ENCODE data around the gene MGLL.

MGLL gene

GRCh38 chr3:127741690-127742089, 80.6 kb downstream of the MGLL start:
- Histone ChIP-seq H3K9me3 (ENCODE audit: control insufficient read depth, insufficient read depth, low read length) (no peaks in the 10 kb centered on the region), H3K27me3 (ENCODE audit: control insufficient read depth, insufficient read depth, low read length) (no peaks in the 10 kb centered on the region), H3K4me1 (ENCODE audit: control insufficient read depth, insufficient read depth, low read length) (no peaks in the 10 kb centered on the region), H3K36me3 (ENCODE audit: control insufficient read depth, insufficient read depth, low read length) (no peaks in the 10 kb centered on the region), H3K4me3 (ENCODE audit: low read length) (no peak overlapping the region), H3K27ac (ENCODE audit: low read length) (no peak overlapping the region)
- no CpG with 5 or more reads among the region's 1 CpG for WGBS (ENCODE audit: insufficient coverage, insufficient read length)
- no peak for DNase-seq (ENCODE audit: low read depth, low spot score)

GRCh38 chr3:127741246-127741645, 81.1 kb downstream of the MGLL start:
- no peak for DNase-seq (ENCODE audit: low read depth, low spot score)
- Histone ChIP-seq H3K4me1 (ENCODE audit: control insufficient read depth, insufficient read depth, low read length) (no peaks in the 10 kb centered on the region), H3K27ac (ENCODE audit: low read length) (no peak overlapping the region), H3K9me3 (ENCODE audit: control insufficient read depth, insufficient read depth, low read length) (no peaks in the 10 kb centered on the region), H3K36me3 (ENCODE audit: control insufficient read depth, insufficient read depth, low read length) (no peaks in the 10 kb centered on the region), H3K4me3 (ENCODE audit: low read length) (no peak overlapping the region), H3K27me3 (ENCODE audit: control insufficient read depth, insufficient read depth, low read length) (no peaks in the 10 kb centered on the region)
- no CpG with 5 or more reads among the region's 8 CpGs for WGBS (ENCODE audit: insufficient coverage, insufficient read length)

- Histone ChIP-seq H3K4me3 (ENCODE audit: low read length) (no peak overlapping the region), H3K27me3 (ENCODE audit: control insufficient read depth, insufficient read depth, low read length) (no peaks in the 10 kb centered on the region), H3K9me3 (ENCODE audit: control insufficient read depth, insufficient read depth, low read length) (no peaks in the 10 kb centered on the region), H3K36me3 (ENCODE audit: control insufficient read depth, insufficient read depth, low read length) (no peaks in the 10 kb centered on the region), H3K27ac (ENCODE audit: low read length) (no peak overlapping the region), H3K4me1 (ENCODE audit: control insufficient read depth, insufficient read depth, low read length) (no peaks in the 10 kb centered on the region)
- WGBS (ENCODE audit: insufficient coverage, insufficient read length) = no CpG with 5 or more reads among the region's 20 CpGs
- no peak for DNase-seq (ENCODE audit: low read depth, low spot score)
Measured at GRCh38 chr3:127740136-127740915, 82.0 kb downstream of the MGLL start.

- H3K4me1 ChIP-seq (ENCODE audit: control insufficient read depth, insufficient read depth, low read length) = no peaks in the 10 kb centered on the region
- no CpG with 5 or more reads among the region's 12 CpGs for WGBS (ENCODE audit: insufficient coverage, insufficient read length)
Measured at GRCh38 chr3:127739347-127740135, 82.8 kb downstream of the MGLL start.

GRCh38 chr3:127738192-127738840, 84.0 kb downstream of the MGLL start:
- Histone ChIP-seq H3K27ac (ENCODE audit: low read length) (no peak overlapping the region), H3K4me1 (ENCODE audit: control insufficient read depth, insufficient read depth, low read length) (no peaks in the 10 kb centered on the region), H3K9me3 (ENCODE audit: control insufficient read depth, insufficient read depth, low read length) (no peaks in the 10 kb centered on the region), H3K27me3 (ENCODE audit: control insufficient read depth, insufficient read depth, low read length) (no peaks in the 10 kb centered on the region), H3K36me3 (ENCODE audit: control insufficient read depth, insufficient read depth, low read length) (no peaks in the 10 kb centered on the region), H3K4me3 (ENCODE audit: low read length) (no peak overlapping the region)
- DNase-seq (ENCODE audit: low read depth, low spot score) = no peak
- no CpG with 5 or more reads among the region's 8 CpGs for WGBS (ENCODE audit: insufficient coverage, insufficient read length)

More at GRCh38 chr3:127739347-127740135, 82.8 kb downstream of the MGLL start:
- Histone ChIP-seq H3K36me3 (ENCODE audit: control insufficient read depth, insufficient read depth, low read length) (no peaks in the 10 kb centered on the region), H3K27ac (ENCODE audit: low read length) (no peak overlapping the region), H3K4me3 (ENCODE audit: low read length) (no peak overlapping the region), H3K27me3 (ENCODE audit: control insufficient read depth, insufficient read depth, low read length) (no peaks in the 10 kb centered on the region), H3K9me3 (ENCODE audit: control insufficient read depth, insufficient read depth, low read length) (no peaks in the 10 kb centered on the region)
- no peak for DNase-seq (ENCODE audit: low read depth, low spot score)

DNA sequence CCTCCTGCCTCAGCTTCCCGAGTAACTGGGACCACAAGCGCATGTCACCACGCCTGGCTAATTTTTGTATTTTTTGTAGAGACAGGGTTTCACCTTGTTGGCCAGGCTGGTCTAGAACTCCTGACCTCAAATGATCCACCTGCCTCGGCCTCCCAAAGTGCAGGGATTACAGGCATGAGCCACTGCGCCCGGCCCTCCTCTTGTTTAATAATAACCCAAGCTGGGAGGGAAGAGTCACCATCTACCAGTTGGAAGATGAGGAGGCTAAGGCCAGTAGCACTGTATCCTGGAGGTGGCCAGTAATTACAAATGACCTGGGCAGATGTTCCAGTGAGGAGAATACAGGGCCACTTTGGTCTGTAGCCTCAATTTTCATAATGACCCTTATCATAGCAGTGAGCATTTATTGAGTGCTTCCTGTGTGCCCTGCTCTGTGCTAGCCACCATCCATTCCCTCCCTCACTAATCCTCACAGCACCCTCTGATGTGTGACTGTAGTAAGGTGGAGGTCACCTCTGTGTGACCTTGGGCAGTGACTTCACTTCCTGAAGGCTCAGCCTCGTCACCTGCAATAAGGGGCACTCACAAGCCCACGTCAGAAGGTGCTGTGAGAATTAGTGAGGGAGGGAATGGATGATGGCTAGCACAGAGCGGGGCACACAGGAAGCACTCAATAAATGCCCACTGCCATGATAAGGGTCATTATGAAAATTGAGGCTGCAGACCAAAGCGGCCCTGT, 85.3 kb downstream of the MGLL start:
- H3K4me1 ChIP-seq (ENCODE audit: control insufficient read depth, insufficient read depth, low read length) = peaks cover 3% of the 10 kb centered on the region; the same call in 1 of the 2 replicates
- no peaks in the 10 kb centered on the region for H3K36me3 ChIP-seq (ENCODE audit: control insufficient read depth, insufficient read depth, low read length)
- no peak overlapping the region for H3K4me3 ChIP-seq (ENCODE audit: low read length)
- H3K27ac ChIP-seq (ENCODE audit: low read length) = no peak overlapping the region
- no CpG with 5 or more reads among the region's 10 CpGs for WGBS (ENCODE audit: insufficient coverage, insufficient read length)
- no peak for DNase-seq (ENCODE audit: low read depth, low spot score)
- no peaks in the 10 kb centered on the region for H3K9me3 ChIP-seq (ENCODE audit: control insufficient read depth, insufficient read depth, low read length)
- H3K27me3 ChIP-seq (ENCODE audit: control insufficient read depth, insufficient read depth, low read length) = no peaks in the 10 kb centered on the region

GRCh38 chr3:127735767-127736693, 86.3 kb downstream of the MGLL start:
- Histone ChIP-seq H3K27ac (ENCODE audit: low read length) (no peak overlapping the region), H3K4me1 (ENCODE audit: control insufficient read depth, insufficient read depth, low read length) (peaks cover 3% of the 10 kb centered on the region; the same call in 1 of the 2 replicates), H3K36me3 (ENCODE audit: control insufficient read depth, insufficient read depth, low read length) (no peaks in the 10 kb centered on the region), H3K4me3 (ENCODE audit: low read length) (no peak overlapping the region), H3K27me3 (ENCODE audit: control insufficient read depth, insufficient read depth, low read length) (no peaks in the 10 kb centered on the region), H3K9me3 (ENCODE audit: control insufficient read depth, insufficient read depth, low read length) (no peaks in the 10 kb centered on the region)
- WGBS (ENCODE audit: insufficient coverage, insufficient read length) = no CpG with 5 or more reads among the region's 9 CpGs
- DNase-seq (ENCODE audit: low read depth, low spot score) = no peak

- H3K27ac ChIP-seq (ENCODE audit: low read length) = no peak overlapping the region
- H3K36me3 ChIP-seq (ENCODE audit: control insufficient read depth, insufficient read depth, low read length) = no peaks in the 10 kb centered on the region
- WGBS (ENCODE audit: insufficient coverage, insufficient read length) = no CpG with 5 or more reads among the region's 8 CpGs
- no peaks in the 10 kb centered on the region for H3K27me3 ChIP-seq (ENCODE audit: control insufficient read depth, insufficient read depth, low read length)
- no peaks in the 10 kb centered on the region for H3K9me3 ChIP-seq (ENCODE audit: control insufficient read depth, insufficient read depth, low read length)
- no peak overlapping the region for H3K4me3 ChIP-seq (ENCODE audit: low read length)
- H3K4me1 ChIP-seq (ENCODE audit: control insufficient read depth, insufficient read depth, low read length) = peaks cover 3% of the 10 kb centered on the region; the same call in 1 of the 2 replicates
- no peak for DNase-seq (ENCODE audit: low read depth, low spot score)
Measured at GRCh38 chr3:127734754-127735473, 87.4 kb downstream of the MGLL start.

DNA sequence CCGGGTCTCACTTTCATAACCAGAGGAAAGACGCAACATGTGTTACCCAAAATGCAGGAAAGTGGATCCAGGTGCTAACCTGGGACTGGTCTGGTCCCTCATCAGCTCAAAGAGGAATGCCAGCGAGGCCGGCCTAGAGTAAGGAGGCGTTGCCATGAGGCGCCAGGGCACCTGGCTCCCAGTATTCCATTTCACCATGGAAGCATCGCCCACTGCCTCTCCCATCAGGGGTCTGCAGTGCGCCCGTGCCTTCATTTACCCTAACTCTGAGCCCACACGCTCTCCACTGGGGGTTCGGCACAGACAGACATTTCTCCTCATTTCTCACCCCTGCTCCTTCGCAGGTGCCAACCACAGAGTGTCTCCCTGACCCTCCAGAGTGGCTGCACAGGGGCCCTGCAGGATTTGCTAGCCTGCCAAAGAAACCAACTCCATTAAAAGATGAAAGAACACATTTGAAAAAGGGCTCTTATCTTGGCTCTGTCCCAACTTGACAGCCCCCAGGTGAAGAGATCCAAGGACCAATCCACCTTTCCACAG, 88.1 kb downstream of the MGLL start:
- no peak overlapping the region for H3K4me3 ChIP-seq (ENCODE audit: low read length)
- no peaks in the 10 kb centered on the region for H3K9me3 ChIP-seq (ENCODE audit: control insufficient read depth, insufficient read depth, low read length)
- no peaks in the 10 kb centered on the region for H3K27me3 ChIP-seq (ENCODE audit: control insufficient read depth, insufficient read depth, low read length)
- no peaks in the 10 kb centered on the region for H3K36me3 ChIP-seq (ENCODE audit: control insufficient read depth, insufficient read depth, low read length)
- no CpG with 5 or more reads among the region's 12 CpGs for WGBS (ENCODE audit: insufficient coverage, insufficient read length)
- DNase-seq (ENCODE audit: low read depth, low spot score) = no peak
- peaks cover 3% of the 10 kb centered on the region; the same call in 1 of the 2 replicates for H3K4me1 ChIP-seq (ENCODE audit: control insufficient read depth, insufficient read depth, low read length)
- no peak overlapping the region for H3K27ac ChIP-seq (ENCODE audit: low read length)
